AG09309 (cell line): ENCODE data around the gene ACER2.
"Not testable (repeated sequence)": the region's sequence is repeated elsewhere in the genome, so short reads cannot be mapped to it uniquely, and the experiment has no call there.

ENCODE experiments used
- DNase-seq: peaks from one replicate; pipeline ENCODE4 v3.0.0-alpha.2; 2010; ENCODE audit warnings: low read depth
- H3K4me3 ChIP-seq: 2 replicates; pipeline ENCODE4 v1.5.1; 2011; ENCODE audit warnings: mild to moderate bottlenecking, low read depth, low read length, moderate library complexity; ENCODE audit not compliant: control insufficient read depth
- CTCF ChIP-seq: IDR thresholded peaks from 2 replicates; pipeline ENCODE4 v1.5.1; 2011; ENCODE audit warnings: mild to moderate bottlenecking, low read depth, low read length, inconsistent platforms; ENCODE audit not compliant: insufficient read depth, control insufficient read depth; ENCODE audit errors: missing control alignments

The ACER2 gene

GRCh38 chr9:19385786-19386501 lies 22.9 kb upstream of the ACER2 start:
- H3K4me3 ChIP-seq: no peak overlapping the region
- TF ChIP-seq CTCF: no peak
- no peak for DNase-seq

- H3K4me3 ChIP-seq: no peak overlapping the region
- no peak for TF ChIP-seq CTCF
- no peak for DNase-seq
Measured at GRCh38 chr9:19386502-19387044, 22.2 kb upstream of the ACER2 start.

- no peak overlapping the region for H3K4me3 ChIP-seq
- DNase-seq: no peak
- TF ChIP-seq CTCF: no peak
Measured at GRCh38 chr9:19387317-19387716, 21.5 kb upstream of the ACER2 start.

GRCh38 chr9:19389539-19389938 lies 19.3 kb upstream of the ACER2 start:
- not testable (repeated sequence) for DNase-seq, H3K4me3 ChIP-seq

GRCh38 chr9:19397845-19398244 lies 11.0 kb upstream of the ACER2 start:
- H3K4me3 ChIP-seq: no peak overlapping the region
- TF ChIP-seq CTCF: no peak
- DNase-seq: no peak

GRCh38 chr9:19403231-19403630 lies 5.6 kb upstream of the ACER2 start:
- H3K4me3 ChIP-seq, DNase-seq: not testable (repeated sequence)

GRCh38 chr9:19404283-19405075 lies 4.3 kb upstream of the ACER2 start:
- TF ChIP-seq CTCF: no peak
- DNase-seq: no peak
- H3K4me3 ChIP-seq: no peak overlapping the region
